GM19023 (cell line): ENCODE data around the gene MAN1B1.
"Not testable (repeated sequence)": the region's sequence is repeated elsewhere in the genome, so short reads cannot be mapped to it uniquely, and the experiment has no call there.

ENCODE experiments used
- ATAC-seq: cut with Tn5 transposase; IDR thresholded peaks from one replicate; pipeline ENCODE4 v1.9.1; 2021; ENCODE audit warnings: mild to moderate bottlenecking, moderate library complexity; ENCODE audit not compliant: unreplicated experiment

Gene MAN1B1

DNA sequence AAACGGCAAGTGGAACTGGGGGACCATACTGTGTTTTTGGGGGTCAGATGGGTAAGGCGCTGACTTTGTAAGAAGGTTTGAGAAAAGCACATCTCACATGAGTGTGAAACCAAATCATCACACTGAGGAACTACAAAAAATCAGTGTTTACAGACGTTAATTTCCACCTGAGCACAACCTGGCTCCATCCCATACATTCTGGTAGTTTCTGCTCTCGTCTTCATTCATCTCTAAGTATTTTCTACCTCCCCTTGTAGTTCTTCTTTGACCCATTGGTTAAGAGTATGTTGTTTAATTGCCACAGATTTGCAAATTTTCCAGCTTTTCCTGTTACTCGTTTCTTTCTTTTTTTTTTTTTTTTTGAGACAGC, 36.7 kb downstream of the MAN1B1 start:
- no peak for ATAC-seq

DNA sequence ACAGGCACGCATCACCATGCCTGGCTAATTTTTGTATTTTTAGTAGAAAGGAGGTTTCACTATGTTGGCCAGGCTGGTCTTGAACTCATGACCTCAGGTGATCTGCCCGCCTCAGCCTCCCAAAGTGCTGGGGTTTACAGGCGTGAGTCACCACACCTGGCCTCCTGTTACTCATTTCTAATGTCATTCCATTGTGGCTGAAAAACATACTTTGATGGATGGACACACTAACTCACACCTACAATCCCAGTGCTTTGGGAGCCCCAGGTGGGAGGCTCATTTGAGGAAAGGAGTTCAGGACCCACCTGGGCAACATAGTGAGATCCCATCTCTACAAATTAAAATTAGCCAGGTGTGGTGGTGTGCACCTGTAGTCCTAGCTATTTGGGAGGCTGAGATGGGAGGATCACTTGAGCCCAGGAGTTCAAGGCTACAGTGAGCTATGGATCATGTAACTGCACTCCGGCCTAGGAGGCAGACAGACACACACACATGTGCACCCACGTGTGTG, 37.2 kb downstream of the MAN1B1 start:
- ATAC-seq = not testable (repeated sequence)

DNA sequence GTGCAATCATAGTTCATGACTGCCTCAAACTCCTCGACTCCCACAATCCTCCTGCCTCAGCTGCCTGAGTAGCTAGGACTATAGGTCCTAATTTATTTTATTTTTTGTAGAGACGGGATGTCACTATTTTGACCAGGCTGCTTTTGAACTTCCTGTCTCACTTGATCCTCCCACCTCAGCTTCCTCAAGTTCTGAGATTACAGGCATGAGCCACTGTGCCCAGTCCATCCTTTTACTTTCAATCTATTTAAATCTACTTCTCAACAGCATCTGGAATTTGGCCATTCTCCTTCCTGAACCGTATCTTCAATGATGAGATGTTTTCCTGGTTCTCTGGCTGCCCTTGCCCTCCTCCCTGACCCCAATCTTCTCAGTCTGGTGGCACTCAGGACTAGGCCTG, 40.0 kb downstream of the MAN1B1 start:
- ATAC-seq = no peak

DNA sequence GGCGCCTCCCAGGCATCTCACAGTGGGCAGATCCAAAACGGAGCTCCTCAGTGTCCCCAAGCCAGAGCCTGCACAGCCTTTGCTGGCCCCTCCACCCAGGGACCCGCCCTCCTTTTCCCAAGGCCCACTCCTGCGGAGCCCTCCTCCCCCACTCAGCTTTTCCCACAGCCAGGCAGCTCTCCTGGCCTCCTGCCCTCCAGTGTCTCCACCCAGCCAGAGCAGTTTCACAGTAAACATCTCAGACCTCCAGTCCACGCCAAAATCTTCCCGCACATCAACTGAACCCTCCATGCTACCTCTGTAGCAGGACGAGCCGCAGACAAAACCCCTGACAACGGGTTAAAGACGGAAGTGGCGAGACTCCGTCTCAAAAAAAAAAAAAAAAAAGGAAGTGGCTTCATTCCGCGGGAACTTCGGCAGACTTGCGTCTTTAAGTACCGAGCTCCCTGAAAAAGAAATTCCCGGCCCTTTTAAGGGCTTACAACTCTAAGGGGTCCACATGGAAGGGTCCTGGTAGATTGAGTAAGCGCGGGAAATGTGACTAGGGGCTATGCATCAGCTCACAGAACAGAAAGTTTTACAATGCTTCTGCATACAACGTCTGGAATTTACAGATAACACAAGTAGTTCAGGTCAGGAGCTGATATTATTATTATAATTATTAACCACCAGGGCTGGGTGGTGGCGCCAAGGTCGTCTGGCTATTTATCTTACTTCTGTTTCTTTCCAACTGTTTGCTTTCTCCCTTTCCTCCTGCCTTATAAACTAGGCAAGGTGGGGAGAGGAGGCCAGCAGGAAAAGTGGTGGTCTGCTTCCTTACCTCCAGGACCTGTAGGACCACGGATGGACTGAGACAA, 40.7 kb downstream of the MAN1B1 start:
- no peak for ATAC-seq

DNA sequence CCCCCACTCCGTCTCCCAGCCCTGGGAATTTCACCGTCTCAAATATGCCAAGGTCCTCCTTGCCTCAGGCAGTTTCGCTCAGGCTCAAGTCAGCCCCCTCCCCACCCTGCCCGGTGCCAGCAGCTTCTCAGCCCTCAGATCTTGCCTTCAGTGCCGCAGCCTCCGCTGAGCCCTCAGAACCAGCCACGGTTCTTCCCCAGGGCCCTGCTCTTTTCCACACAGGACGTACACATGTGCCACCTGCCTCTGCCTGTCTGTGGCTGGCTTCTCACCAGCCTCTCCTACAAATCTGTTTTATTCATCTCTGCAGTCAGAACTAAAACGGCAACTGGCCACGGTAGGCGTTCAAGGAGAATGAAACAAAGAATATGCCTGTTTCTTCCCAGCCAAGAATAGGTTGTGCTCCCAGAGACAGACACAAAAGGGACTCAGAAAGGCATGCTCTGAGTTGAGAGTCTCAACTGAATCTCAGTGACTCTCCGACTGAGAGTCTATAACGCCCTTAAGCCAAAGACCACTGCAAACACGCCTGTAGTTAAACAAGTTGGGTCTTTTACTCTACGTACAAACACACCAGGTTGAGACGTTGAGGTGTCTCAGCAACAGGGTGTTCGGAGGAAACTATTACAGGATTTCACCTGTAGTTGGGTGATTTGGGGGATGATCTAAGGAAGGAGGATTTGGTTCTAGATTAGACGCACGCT, 41.5 kb downstream of the MAN1B1 start:
- ATAC-seq = no peak

DNA sequence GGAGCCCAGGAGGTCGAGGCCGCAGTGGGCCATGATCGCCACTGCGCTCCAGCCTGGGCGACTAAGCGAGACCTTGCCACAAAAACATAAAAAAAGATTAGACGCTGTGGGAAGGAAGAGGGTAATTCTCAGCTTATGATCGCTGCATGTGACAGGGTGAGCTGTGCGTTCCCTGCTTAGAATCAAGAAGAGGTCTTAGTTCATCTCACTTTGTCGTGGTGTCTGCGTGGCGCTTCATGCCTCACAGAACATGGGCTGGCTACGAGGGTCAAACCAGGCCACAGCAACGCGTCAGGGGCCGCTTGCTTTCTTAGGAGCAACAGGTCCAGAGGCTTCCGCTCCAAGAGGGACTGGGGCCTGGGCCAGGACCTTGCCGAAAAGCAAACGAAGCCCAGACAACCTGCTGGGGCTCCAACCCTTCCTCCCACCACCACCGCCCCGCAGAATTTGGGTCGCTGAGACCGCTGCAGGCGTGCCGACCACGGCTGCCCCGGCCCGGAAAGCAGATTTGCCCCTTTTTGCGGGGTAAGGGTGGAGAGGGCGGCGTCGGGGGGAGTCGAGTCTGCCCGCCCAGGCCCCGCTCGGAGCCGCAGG, 42.2 kb downstream of the MAN1B1 start:
- ATAC-seq = no peak

DNA sequence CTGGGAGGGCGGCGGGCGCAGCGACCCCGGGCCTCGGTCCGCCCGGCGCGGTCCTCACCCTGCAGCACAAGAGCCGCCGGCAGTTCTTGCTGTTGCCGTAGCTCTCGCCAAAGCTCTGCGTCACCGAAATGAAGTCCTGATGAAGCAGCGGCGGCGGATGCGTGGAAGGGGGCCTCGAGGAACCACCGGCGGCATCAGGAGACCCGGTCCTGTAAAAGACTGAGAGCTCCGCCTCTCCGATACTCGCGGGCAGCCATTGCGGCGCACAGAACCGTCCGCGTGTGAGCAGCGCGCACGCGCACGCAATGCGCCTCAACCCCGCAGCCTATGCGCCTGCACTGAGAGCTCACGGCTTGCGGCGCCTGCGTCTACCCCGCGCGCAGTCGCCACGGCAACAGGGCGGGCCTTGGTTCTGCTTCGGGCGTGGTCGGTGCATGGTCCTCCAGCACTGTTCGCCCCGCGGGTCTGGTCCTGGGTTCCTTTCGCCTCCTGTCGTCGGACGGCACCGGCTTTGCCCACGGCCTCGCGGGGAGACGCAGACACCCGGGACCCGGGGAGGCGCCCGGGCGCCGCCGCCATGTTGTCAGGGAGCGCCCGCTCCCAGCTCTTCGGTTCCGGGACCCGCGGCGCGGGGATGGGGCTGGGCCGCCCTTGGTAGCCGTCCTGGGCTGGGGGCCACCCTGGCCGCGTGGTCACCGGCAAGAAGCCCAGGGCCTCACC, 42.8 kb downstream of the MAN1B1 start:
- peak; percentile 89 for ATAC-seq

DNA sequence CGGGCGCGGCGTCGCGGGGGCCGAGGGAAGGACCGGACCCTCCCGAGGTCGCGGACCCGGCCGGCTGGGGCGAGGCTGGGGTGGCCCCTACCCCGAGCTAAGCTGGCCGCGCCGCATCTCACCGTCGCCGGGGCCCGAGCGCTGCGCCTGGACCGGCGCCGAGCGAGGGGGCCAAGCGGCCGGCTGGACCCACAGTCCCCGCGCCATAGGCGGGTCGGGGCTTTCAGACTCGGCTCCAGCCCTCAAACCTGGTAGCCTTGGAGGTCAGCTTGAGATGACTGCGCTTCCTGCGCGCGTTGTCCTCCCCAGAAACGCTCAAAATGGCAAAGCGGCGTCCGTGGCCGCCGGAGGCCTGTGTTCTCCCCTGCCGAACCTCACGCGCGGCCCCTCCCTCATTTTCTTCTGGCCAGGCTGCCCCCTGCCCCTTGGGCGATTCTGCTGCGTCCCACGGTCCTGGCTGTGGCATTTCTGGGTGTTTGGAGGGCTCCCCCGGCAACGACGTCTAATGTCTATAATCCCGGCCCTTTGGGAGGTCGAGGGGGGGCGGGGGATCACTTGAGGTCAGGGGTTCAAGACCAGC, 43.5 kb downstream of the MAN1B1 start:
- no peak for ATAC-seq

DNA sequence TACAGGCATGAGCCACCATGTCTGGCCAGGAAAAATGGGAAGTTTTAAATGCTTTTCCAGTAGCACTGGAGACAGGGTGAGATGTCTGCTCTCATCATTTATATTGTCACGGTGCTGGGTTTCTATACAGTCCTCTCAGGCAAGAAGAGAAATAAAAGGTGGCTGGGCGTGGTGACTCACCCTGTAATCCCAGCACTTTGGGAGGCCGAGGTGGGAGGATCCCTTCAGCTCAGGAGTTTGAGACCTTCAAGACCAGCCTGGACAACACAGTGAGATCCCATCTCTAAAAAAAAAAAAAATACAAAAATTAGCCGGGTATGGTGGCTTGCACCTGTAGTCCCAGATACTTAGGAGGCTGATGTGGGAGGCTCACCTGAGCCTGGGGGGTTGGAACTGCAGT, 47.4 kb downstream of the MAN1B1 start:
- no peak for ATAC-seq

DNA sequence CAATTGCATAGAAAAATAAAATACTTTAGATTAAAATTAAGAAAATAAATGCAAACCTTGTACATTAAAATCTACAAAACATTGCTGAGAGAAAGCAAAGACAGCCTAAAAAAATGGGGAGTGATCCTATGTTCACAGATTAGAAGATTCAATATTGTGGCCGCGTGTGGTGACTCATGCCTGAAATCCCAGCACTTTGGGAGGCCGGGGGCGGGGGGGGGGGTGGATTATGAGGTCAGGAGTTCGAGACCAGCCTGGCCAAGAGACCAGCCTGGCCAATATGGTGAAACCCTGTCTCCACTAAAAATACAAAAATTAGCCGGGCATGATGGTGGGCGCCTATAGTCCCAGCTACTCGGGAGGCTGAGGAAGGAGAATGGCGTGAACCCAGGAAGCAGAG, 48.4 kb downstream of the MAN1B1 start:
- not testable (repeated sequence) for ATAC-seq

DNA sequence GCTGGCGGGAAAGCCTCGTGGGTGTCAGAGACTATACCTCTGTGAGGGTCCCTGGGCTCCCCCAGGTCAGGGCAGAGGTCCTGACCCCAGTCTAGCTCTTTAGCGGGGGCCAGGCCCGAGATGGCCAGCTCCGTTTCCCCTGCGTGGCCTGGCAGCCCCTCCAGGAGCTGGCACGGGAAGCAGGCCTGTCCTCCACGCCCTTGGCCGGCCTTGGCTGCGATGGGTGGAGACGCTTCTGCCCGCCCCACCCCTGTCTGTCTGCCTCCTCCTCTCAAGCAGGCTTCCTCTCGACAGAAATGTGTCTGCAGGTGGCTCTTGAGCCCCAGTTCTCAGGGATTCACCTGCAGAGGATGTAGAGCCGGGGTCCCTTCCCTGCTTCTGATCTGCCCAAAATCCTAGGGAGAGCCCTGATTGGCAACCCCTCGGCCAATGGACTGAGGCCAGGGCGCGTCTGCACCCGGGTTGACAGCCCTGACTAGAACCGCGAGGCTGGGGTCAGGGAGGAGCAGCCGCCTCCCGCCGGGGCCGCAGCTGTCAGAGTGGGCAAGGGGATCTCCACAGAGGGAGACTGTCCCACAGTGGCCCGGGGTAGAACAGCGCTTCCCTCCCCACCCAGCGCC, 49.6 kb downstream of the MAN1B1 start:
- no peak for ATAC-seq

DNA sequence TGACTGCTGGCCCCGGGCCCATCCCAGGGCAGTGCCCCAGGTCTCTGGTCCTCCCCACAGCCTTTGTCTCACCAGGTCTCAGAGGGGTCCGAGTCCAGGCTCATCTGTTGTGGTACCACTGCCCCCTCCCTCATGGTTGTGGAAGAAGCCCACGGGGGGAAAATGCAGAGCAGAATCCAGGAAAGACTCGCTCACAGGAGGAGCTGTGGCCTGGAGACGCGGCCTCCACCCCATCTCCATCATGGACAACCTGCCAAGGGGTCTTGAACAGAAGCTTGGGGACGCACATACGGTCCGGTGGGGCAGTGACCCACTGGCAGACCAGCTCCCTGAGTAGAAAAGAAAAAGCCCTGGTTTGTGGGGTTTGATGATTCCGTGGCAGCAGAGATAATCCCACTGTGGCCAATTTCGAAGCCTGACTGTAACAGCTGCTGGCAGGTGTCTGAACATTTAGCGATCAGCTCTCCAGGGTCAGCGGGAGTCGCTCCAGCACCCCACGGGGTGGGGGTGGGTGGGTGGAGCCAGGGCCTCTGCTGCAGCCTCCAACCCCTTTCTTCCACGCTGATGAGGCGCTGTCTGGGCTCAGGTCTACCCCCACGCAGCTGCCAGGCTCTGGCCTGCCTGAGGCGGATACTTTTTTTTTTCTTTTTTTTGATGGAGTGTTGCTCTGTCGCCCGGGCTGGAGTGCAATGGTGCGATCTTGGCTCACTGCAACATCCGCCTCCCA, 50.3 kb downstream of the MAN1B1 start:
- no peak for ATAC-seq

DNA sequence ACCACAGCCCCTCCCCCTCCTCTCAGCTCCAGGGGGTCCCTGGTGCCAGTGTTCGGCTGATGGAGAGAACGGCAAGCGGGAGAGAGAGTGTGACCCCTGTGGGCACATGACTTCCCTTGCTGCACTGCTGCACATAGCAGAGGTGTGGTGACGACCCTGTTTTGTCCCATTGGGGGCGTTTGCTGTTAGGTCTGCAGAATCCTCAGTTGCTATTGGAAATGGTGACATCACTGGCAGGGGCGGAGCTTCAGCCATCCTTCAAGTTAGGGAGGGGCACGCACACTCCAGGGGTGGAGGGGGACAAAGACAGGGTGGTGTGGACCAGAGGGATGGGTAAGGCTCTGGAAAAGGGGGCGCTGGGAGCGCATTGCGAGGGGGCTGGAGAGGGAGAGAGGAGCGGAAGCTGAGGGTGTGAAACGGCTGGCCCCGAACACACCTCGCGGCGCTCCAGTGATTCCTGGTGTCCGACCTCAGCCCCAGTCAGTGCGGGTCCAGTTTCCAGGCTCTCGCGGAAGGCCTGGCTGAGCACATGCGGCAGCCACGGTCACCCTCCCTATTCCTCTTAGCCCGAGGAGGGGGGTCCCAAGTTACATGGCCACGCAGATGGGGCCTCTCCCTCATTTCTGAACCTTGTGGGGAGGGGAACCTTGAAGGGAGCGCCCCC, 51.4 kb downstream of the MAN1B1 start:
- ATAC-seq = no peak

DNA sequence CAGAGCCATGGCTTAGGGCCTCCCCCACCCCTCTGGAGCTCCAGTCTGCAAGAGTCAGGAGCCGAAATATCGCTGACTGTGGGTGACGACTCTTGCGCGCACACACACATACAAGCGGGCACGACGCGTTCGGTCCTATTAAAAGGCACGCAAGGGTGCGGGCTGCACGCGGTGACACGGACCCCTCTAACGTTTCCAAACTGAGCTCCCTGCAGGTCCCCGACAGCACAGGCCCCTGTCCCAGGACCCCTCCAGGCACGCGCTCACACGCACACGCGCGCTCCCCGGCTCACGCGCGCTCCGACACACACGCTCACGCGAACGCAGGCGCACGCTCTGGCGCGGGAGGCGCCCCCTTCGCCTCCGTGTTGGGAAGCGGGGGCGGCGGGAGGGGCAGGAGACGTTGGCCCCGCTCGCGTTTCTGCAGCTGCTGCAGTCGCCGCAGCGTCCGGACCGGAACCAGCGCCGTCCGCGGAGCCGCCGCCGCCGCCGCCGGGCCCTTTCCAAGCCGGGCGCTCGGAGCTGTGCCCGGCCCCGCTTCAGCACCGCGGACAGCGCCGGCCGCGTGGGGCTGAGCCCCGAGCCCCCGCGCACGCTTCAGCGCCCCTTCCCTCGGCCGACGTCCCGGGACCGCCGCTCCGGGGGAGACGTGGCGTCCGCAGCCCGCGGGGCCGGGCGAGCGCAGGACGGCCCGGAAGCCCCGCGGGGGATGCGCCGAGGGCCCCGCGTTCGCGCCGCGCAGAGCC, 52.1 kb downstream of the MAN1B1 start, which contains the start of gene GRIN1:
TSS of gene GRIN1 (plus strand) at position 433 of the 746 bp plus-strand sequence. CDS start 333 bp downstream, outside the sequence.
- ATAC-seq = no peak

DNA sequence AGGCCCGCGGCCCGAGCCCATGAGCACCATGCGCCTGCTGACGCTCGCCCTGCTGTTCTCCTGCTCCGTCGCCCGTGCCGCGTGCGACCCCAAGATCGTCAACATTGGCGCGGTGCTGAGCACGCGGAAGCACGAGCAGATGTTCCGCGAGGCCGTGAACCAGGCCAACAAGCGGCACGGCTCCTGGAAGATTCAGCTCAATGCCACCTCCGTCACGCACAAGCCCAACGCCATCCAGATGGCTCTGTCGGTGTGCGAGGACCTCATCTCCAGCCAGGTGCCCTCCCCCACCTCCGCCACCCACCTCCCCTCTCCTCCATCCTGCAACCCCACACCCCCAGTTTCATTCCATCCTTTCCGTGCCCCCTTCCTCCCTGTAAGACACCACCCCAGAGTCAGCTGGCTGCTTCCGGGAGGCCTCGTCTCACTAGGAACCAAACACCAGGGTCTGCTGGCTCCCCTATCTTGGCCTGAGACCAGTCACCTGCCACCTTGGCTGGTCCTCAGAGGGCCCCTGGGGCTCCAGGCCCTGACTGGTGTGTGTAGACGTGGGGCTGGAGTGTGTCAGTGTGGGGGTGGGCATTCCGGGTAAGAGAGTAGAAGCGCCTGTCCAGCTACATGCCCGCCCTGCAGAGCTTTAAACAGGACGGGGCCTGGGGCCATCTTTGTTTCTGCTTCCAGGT, 52.8 kb downstream of the MAN1B1 start:
- ATAC-seq = no peak

DNA sequence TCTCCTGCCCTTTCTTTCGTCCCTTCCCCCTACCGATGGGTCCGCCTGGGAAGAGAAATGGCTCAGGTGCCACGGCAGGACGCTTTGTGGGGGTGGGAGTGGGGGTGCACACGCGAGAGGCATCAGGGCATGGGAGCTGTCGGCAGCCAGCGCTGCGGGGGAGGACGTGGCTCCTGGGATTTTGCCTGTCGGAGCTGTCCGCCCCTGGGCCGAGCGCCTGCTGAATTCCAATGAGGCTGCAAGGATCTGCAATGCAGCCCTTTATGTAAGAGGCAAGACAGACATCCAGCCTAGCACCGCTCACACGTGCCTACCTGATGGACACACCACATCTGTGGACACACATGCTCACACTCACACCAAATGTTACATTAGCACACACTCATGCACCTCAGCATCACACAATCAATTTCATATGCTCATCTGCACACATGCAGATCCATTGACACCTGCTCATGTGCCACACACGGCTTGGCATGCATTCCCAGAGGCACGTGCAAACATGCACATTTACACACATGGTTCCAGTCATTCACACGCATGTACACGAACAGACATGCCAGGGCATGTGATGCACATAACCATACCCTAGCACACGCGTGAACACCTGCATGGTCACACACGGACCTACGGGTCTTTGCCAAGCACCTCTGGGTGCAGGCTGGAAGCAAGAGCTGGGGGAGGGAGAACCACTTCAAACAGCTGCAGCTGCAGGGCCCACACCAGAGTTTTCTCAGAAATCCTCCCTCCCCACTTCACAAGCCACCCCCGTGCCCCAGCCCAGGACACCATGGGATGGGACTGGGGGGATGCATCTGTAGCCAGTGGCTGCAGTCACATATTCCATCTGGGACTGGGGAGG, 53.6 kb downstream of the MAN1B1 start:
- ATAC-seq = no peak
